A549 (cell line): ENCODE results near the gene NR3C2. TPM values are rescaled to one million over a fixed set of nuclear protein-coding genes. Genes with fewer than 3 reads are reported as not detected.

Source experiments
- ATAC-seq, 2 experiments: fragments of 200-7000 bp in 1 of 2; fragments of >200 bp in 1 of 2; cut with Nextera tagmentation in 1 of 2; cut with Tn5 transposase in 1 of 2; 3 replicates each; pipeline versions ENCODE4 v1.8.0 to v1.9.1; 2018 to 2020; ENCODE audit warnings: mild to moderate bottlenecking in 1 of 2, moderate library complexity in 1 of 2
- CTCF ChIA-PET: fragments of 300-600 bp; sonication (Branson Sonifier 250); formaldehyde crosslinking; extraction: SDS; loops from one replicate; lab custom pipeline; 2021; ENCODE audit warnings: antibody characterized with exemption, inconsistent platforms; lab: Yijun Ruan, JAX
- POLR2A ChIA-PET: fragments of 350-600 bp; formaldehyde crosslinking; extraction: SDS; loops from one replicate; lab custom pipeline; 2021; ENCODE audit warnings: antibody characterized with exemption, inconsistent platforms; lab: Yijun Ruan, JAX
- DNase-seq, 2 experiments: peaks; one replicate each; pipeline versions ENCODE4 v3.0.0 to v3.0.0-alpha.2; 2011 to 2016; ENCODE audit warnings: low read depth in 1 of 2, low spot score in 1 of 2
- FAIRE-seq: peaks from 2 replicates; lab custom pipeline; 2011; peaks lifted over from hg19 to GRCh38; lab: Jason Lieb, UNC
- H3K27ac ChIP-seq, 2 experiments: fragments of >200 bp; sonication (Bioruptor Twin); formaldehyde crosslinking; 3 replicates each; pipeline ENCODE4 v1.5.1; 2016 to 2017
- H3K4me1 ChIP-seq: fragments of >200 bp; sonication (Bioruptor Twin); formaldehyde crosslinking; 3 replicates; pipeline ENCODE4 v1.6.1; 2016
- H3K4me2 ChIP-seq: fragments of >200 bp; sonication (Bioruptor Twin); formaldehyde crosslinking; 3 replicates; pipeline ENCODE4 v1.6.1; 2016
- H3K4me3 ChIP-seq: fragments of >200 bp; sonication (Bioruptor Twin); formaldehyde crosslinking; 3 replicates; pipeline ENCODE4 v1.5.1; 2016
- H3K9me3 ChIP-seq: fragments of >200 bp; sonication (Bioruptor Twin); formaldehyde crosslinking; 3 replicates; pipeline ENCODE4 v1.6.1; 2016
- CBX2 ChIP-seq: fragments of 200-600 bp; sonication (generic); IDR thresholded peaks from 2 replicates; pipeline ENCODE4 v1.6.1; 2016; ENCODE audit warnings: low read depth, mild to moderate bottlenecking, borderline replicate concordance
- CHD2 ChIP-seq: fragments of 150-350 bp; IDR thresholded peaks from 2 replicates; pipeline ENCODE4 v1.6.1; 2014; ENCODE audit warnings: low read length; ENCODE audit not compliant: partially characterized antibody
- CHD4 ChIP-seq: fragments of 200-600 bp; sonication (generic); IDR thresholded peaks from 2 replicates; pipeline ENCODE4 v1.6.1; 2016; ENCODE audit warnings: antibody characterized with exemption, mild to moderate bottlenecking, borderline replicate concordance
- FOSL2 ChIP-seq, 2 experiments: fragments of 450-650 bp in 1 of 2; fragments of >200 bp in 1 of 2; sonication (Bioruptor Twin) in 1 of 2; formaldehyde crosslinking; IDR thresholded peaks; 2 replicates each; pipeline versions ENCODE4 v1.5.0 to v1.6.1; 2016 to 2020; ENCODE audit warnings: mild to moderate bottlenecking in 1 of 2, moderate library complexity in 1 of 2
- HEYL ChIP-seq: fragments of 250-450 bp; sonication (Bioruptor Pico); IDR thresholded peaks from 2 replicates; pipeline ENCODE4 v1.8.0; 2021; ENCODE audit warnings: mild to moderate bottlenecking, moderate library complexity
- JUNB ChIP-seq: fragments of >200 bp; sonication (Bioruptor Twin); formaldehyde crosslinking; IDR thresholded peaks from 2 replicates; pipeline ENCODE4 v1.6.1; 2016
- KDM1A ChIP-seq: fragments of 200-600 bp; sonication (generic); IDR thresholded peaks from 2 replicates; pipeline ENCODE4 v1.6.1; 2016; ENCODE audit warnings: low read depth, mild to moderate bottlenecking
- KDM5A ChIP-seq: fragments of 200-600 bp; sonication (generic); IDR thresholded peaks from 2 replicates; pipeline ENCODE4 v1.6.1; 2016; ENCODE audit warnings: antibody characterized with exemption, mild to moderate bottlenecking
- POLR2AphosphoS2 ChIP-seq: conservative IDR thresholded peaks from 2 replicates; pipeline ENCODE4 v1.6.1; 2012; ENCODE audit warnings: low read length, improper control_type of control experiment, inconsistent platforms
- RNF2 ChIP-seq: fragments of 200-600 bp; sonication (generic); IDR thresholded peaks from 2 replicates; pipeline ENCODE4 v1.6.1; 2016; ENCODE audit warnings: low read depth, mild to moderate bottlenecking, antibody characterized with exemption, moderate library complexity, borderline replicate concordance
- SMC3 ChIP-seq: fragments of >200 bp; sonication (Bioruptor Twin); formaldehyde crosslinking; IDR thresholded peaks from 3 replicates; pipeline ENCODE4 v1.6.1; 2018; ENCODE audit warnings: inconsistent platforms
- SREBF2 ChIP-seq: fragments of 450-650 bp; IDR thresholded peaks from 2 replicates; pipeline ENCODE4 v1.6.1; 2014; ENCODE audit warnings: mild to moderate bottlenecking, moderate library complexity
- TFCP2L1 ChIP-seq: fragments of 250-450 bp; sonication (Bioruptor Pico); IDR thresholded peaks from 2 replicates; pipeline ENCODE4 v1.5.0; 2021; ENCODE audit warnings: mild to moderate bottlenecking
- ZFP36 ChIP-seq: fragments of 450-650 bp; IDR thresholded peaks from 2 replicates; pipeline ENCODE4 v1.6.1; 2014; ENCODE audit warnings: borderline replicate concordance; ENCODE audit not compliant: partially characterized antibody
- WGBS: methylation state at CpG from one replicate; pipeline ENCODE4 v1.1.6; 2017; ENCODE audit errors: missing lambda C conversion rate; 5-methylcytosine and 5-hydroxymethylcytosine counted together
- polyA plus RNA-seq, 4 experiments: library from polyadenylated mRNA; depleted of rRNA in 3 of 4; stranded (reverse); fragments of >200 nt; fragmentation: RNase III in 1 of 4; extraction: RNeasy Plus Mini Kit Qiagen cat#74134 plus additional on column Dnase treatment in 1 of 4; gene quantifications; 2 replicates in 3 of 4; 3 replicates in 1 of 4; pipeline ENCODE4 v1.2.3, GENCODE V29; 2011 to 2017
- TF ChIP-seq, protein P1 (sequence below): fragments of 250-450 bp; sonication (Bioruptor Pico); IDR thresholded peaks from 2 replicates; pipeline ENCODE4 v1.5.0; 2021; ENCODE audit warnings: mild to moderate bottlenecking, moderate library complexity, borderline replicate concordance
- TF ChIP-seq, protein P2 (sequence below): fragments of >200 bp; sonication (Bioruptor Twin); formaldehyde crosslinking; IDR thresholded peaks from 3 replicates; pipeline ENCODE4 v1.6.1; 2016
- TF ChIP-seq, protein P3 (sequence below): IDR thresholded peaks from 2 replicates; pipeline ENCODE4 v1.6.1; 2012
- TF ChIP-seq, protein P4 (sequence below): fragments of >200 bp; sonication (Bioruptor Twin); formaldehyde crosslinking; IDR thresholded peaks from 2 replicates; pipeline ENCODE4 v1.6.1; 2016

Gene NR3C2
- polyA plus RNA-seq, 2 of the 4 experiments (the other 2 are of a cell fraction): 0.01 to 0.03 TPM

DNA sequence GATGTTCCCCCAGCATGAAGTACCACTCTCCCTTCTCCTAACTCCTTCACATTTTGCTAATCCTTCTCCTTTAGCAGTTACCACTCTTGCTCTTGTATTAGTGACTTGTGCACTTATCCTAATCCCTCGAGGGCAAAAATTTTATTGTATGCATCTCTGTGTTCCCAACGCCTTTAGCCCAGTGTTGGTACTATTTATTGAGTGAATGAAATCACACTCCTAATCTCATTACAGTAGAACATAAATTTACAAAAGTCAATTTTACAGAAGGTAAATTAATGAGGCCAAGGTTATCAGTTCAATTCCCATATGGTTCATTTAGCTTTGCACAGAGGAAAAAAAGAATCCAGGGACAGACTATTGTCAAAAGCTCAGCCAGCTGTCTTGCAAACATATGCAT, 178.4 kb downstream of the NR3C2 start (continued):
- no peak for TF ChIP-seq KDM1A

DNA sequence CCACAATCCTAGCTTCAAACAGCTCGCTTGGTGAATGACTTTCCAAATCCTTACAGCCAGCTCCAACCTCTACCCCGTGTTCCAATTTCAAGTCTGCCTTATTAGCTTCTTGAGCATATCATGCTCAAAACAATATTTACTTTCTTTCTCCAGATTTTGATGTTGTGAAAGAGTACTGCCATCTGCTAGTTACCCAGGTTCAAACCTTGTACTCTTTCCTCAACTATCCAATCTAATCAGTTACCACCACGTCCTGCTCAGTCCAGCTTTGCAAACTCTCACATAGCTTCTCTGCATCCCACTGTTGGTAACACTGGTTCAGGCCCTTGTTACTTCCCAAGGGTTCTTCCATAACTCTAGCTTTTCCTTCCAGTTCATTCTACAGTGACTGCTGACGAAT, 179.1 kb downstream of the NR3C2 start:
- ChIA-PET CTCF (no interaction called here), POLR2A (no interaction called here)
- ATAC-seq (no peak), FAIRE-seq (no peak), DNase-seq (no peak)
- Histone ChIP-seq H3K4me3 (no peak overlapping the region), H3K4me1 (no peaks in the 10 kb centered on the region), H3K27ac (no peak overlapping the region), H3K4me2 (no peak overlapping the region), H3K9me3 (no peaks in the 10 kb centered on the region)
- no peak for TF ChIP-seq SMC3
- TF ChIP-seq SREBF2: no peak
- TF ChIP-seq ZFP36: no peak
- TF ChIP-seq FOSL2 (IDR thresholded peaks at IDR 0.05): no peak
- TF ChIP-seq FOSL2 (CRISPR knock-in tag; IDR thresholded peaks at IDR 0.05): no peak
- TF ChIP-seq, protein P1, sequence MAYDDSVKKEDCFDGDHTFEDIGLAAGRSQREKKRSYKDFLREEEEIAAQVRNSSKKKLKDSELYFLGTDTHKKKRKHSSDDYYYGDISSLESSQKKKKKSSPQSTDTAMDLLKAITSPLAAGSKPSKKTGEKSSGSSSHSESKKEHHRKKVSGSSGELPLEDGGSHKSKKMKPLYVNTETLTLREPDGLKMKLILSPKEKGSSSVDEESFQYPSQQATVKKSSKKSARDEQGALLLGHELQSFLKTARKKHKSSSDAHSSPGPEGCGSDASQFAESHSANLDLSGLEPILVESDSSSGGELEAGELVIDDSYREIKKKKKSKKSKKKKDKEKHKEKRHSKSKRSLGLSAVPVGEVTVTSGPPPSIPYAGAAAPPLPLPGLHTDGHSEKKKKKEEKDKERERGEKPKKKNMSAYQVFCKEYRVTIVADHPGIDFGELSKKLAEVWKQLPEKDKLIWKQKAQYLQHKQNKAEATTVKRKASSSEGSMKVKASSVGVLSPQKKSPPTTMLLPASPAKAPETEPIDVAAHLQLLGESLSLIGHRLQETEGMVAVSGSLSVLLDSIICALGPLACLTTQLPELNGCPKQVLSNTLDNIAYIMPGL (CRISPR knock-in tag): no peak
- TF ChIP-seq CBX2: no peak
- 4% methylated on average over 4 of the region's 4 CpGs for WGBS

DNA sequence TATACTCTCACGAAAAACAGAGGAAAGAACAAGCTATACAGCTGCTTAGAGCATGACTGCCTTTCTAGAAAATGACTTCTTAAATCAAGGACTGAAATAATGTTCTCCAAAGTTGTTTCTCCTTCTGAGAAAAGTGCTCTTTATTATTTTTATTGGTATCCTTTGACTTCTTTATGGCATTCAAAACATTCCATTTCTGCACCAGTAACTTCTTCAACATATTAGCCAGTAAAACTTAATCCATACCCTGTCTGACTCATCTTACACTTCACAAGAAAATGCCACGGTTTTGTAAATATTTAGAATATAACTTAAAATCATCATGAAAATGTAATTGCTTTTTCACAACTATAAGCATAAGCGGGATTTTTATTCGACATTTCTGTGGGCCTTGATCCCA, 180.4 kb downstream of the NR3C2 start:
- no peak for FAIRE-seq
- TF ChIP-seq RNF2: no peak
- TF ChIP-seq SREBF2: no peak
- TF ChIP-seq, protein P2, sequence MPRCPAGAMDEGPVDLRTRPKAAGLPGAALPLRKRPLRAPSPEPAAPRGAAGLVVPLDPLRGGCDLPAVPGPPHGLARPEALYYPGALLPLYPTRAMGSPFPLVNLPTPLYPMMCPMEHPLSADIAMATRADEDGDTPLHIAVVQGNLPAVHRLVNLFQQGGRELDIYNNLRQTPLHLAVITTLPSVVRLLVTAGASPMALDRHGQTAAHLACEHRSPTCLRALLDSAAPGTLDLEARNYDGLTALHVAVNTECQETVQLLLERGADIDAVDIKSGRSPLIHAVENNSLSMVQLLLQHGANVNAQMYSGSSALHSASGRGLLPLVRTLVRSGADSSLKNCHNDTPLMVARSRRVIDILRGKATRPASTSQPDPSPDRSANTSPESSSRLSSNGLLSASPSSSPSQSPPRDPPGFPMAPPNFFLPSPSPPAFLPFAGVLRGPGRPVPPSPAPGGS: no peak
- no peak for TF ChIP-seq CBX2
- TF ChIP-seq, protein P1 (CRISPR knock-in tag): no peak
- no peak for TF ChIP-seq KDM1A
- TF ChIP-seq, protein P3, sequence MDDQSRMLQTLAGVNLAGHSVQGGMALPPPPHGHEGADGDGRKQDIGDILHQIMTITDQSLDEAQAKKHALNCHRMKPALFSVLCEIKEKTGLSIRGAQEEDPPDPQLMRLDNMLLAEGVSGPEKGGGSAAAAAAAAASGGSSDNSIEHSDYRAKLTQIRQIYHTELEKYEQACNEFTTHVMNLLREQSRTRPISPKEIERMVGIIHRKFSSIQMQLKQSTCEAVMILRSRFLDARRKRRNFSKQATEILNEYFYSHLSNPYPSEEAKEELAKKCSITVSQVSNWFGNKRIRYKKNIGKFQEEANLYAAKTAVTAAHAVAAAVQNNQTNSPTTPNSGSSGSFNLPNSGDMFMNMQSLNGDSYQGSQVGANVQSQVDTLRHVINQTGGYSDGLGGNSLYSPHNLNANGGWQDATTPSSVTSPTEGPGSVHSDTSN: no peak
- no peak for TF ChIP-seq POLR2AphosphoS2
- TF ChIP-seq CHD4: no peak
- no peaks in the 10 kb centered on the region for H3K4me1 ChIP-seq
- POLR2A ChIA-PET: no interaction called here
- whole genome bisulfite sequencing: 29% methylated on average over 4 of the region's 4 CpGs
- no peak overlapping the region for H3K4me3 ChIP-seq
- CTCF ChIA-PET: no interaction called here
- H3K4me2 ChIP-seq: no peak overlapping the region
- no peak overlapping the region for H3K27ac ChIP-seq
- no peak for ATAC-seq
- DNase-seq: no peak
- H3K9me3 ChIP-seq: no peaks in the 10 kb centered on the region

DNA sequence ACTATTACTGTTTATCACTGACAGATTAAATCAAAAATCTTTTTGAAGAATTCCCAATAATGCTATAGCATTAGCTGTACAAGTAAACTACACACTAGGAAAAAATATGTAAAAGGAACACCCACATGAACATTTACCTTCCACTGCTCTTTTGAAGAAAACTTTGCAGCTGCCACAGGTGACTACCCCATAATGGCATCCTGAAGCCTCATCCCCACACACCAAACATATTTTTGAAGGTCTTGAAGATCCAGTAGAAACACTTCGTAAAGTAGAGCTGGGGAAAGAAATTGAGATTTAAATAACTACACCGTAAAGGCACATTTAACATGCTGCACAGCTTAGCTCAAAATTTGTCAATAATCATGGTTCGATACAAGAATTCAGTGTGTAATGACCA, 182.4 kb downstream of the NR3C2 start:
- POLR2A ChIA-PET: no interaction called here
- H3K27ac ChIP-seq: no peak overlapping the region
- WGBS: 31% methylated on average over 3 of the region's 3 CpGs
- no peak overlapping the region for H3K4me2 ChIP-seq
- TF ChIP-seq, protein P4, sequence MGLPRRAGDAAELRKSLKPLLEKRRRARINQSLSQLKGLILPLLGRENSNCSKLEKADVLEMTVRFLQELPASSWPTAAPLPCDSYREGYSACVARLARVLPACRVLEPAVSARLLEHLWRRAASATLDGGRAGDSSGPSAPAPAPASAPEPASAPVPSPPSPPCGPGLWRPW: no peak
- TF ChIP-seq JUNB (no peak), TFCP2L1 (CRISPR knock-in tag) (no peak), KDM5A (no peak), CHD2 (no peak), HEYL (CRISPR knock-in tag) (no peak)
- no peaks in the 10 kb centered on the region for H3K4me1 ChIP-seq
- CTCF ChIA-PET: no interaction called here
- no peaks in the 10 kb centered on the region for H3K9me3 ChIP-seq
- H3K4me3 ChIP-seq: no peak overlapping the region
- ATAC-seq: no peak
- DNase-seq: no peak
- FAIRE-seq: no peak
